ENCODE measurements around the gene ZNF789.
A peak's percentile ranks its signal among the peaks of the same experiment; 100 is the strongest.
"Not testable (repeated sequence)": the region's sequence is repeated elsewhere in the genome, so short reads cannot be mapped to it uniquely, and the experiment has no call there.

Gene ZNF789

GRCh38 chr7:99459087-99459486, 13.6 kb upstream of the ZNF789 start:
- no peak for DNase-seq

- no peak for DNase-seq
Measured at GRCh38 chr7:99460651-99461050, 12.0 kb upstream of the ZNF789 start.

- no peak for DNase-seq
Measured at GRCh38 chr7:99461221-99461620, 11.5 kb upstream of the ZNF789 start.

GRCh38 chr7:99465421-99465768, 7.3 kb upstream of the ZNF789 start:
- DNase-seq = no peak

- no peak for DNase-seq
Measured at GRCh38 chr7:99468336-99468918, 4.3 kb upstream of the ZNF789 start.

- no peak for DNase-seq
Measured at GRCh38 chr7:99469381-99470065, 3.2 kb upstream of the ZNF789 start.

- no peak for DNase-seq
Measured at GRCh38 chr7:99473315-99473596, 566 bp downstream of the ZNF789 start.

GRCh38 chr7:99476107-99476506, 3.4 kb downstream of the ZNF789 start:
- DNase-seq = no peak

GRCh38 chr7:99478464-99479440, 6.1 kb downstream of the ZNF789 start:
- DNase-seq = no peak

- no peak for DNase-seq
Measured at GRCh38 chr7:99485094-99485493, 12.4 kb downstream of the ZNF789 start.

GRCh38 chr7:99489235-99489634, 16.5 kb downstream of the ZNF789 start:
- DNase-seq = no peak

- no peak for DNase-seq
Measured at GRCh38 chr7:99490878-99491277, 18.2 kb downstream of the ZNF789 start.

GRCh38 chr7:99493823-99494222, 21.1 kb downstream of the ZNF789 start:
- no peak for DNase-seq

- DNase-seq = no peak
Measured at GRCh38 chr7:99497766-99498545, 25.3 kb downstream of the ZNF789 start.

GRCh38 chr7:99498546-99498944, 25.9 kb downstream of the ZNF789 start:
- no peak for DNase-seq

GRCh38 chr7:99499371-99499720, 26.7 kb downstream of the ZNF789 start:
- no peak for DNase-seq

GRCh38 chr7:99499721-99500636, 27.3 kb downstream of the ZNF789 start, which contains the start of gene ZNF394:
Gene ZNF394, minus strand, starts transcription at chr7:99500281. Its CDS starts 188 bp downstream, at chr7:99500093.
- peak; percentile 88 for DNase-seq

GRCh38 chr7:99500637-99501009, 27.9 kb downstream of the ZNF789 start:
- no peak for DNase-seq

- DNase-seq = not testable (repeated sequence)
Measured at GRCh38 chr7:99501236-99501635, 28.5 kb downstream of the ZNF789 start.

- DNase-seq = peak; percentile 96
Measured at GRCh38 chr7:99504281-99504602, 31.6 kb downstream of the ZNF789 start.

- peak; percentile 89 for DNase-seq
Measured at GRCh38 chr7:99504603-99505323, 32.1 kb downstream of the ZNF789 start, which contains the start of gene ZKSCAN5. Gene ZKSCAN5, plus strand, starts transcription at chr7:99504662. Its CDS starts 1,383 bp downstream, at chr7:99506045.

GRCh38 chr7:99505324-99505662, 32.6 kb downstream of the ZNF789 start:
- DNase-seq = no peak

All from NCI-H1105 (cell line).